HepG2 (cell line): ENCODE results near the gene SFT2D2. TPM values are rescaled to one million over a fixed set of nuclear protein-coding genes. Genes with fewer than 3 reads are reported as not detected.

Experiments
- ATAC-seq: fragments of 200-7000 bp; cut with Tn5 transposase; 3 replicates; pipeline ENCODE4 v1.9.1; 2020; ENCODE audit warnings: mild to moderate bottlenecking, moderate library complexity
- BruUV-seq: library from RNA; stranded (reverse); fragments of 400-500 nt; replicated peaks from 2 replicates; lab custom pipeline; 2021; lab: Mats Ljungman, UMichigan
- CTCF ChIA-PET: fragments of 300-600 bp; formaldehyde crosslinking; extraction: SDS; loops from one replicate; lab custom pipeline; 2021; ENCODE audit warnings: low total read pairs, inconsistent platforms, low intra/inter-chr PET ratio; lab: Yijun Ruan, JAX
- POLR2A ChIA-PET: fragments of 350-600 bp; sonication (Branson Sonifier 250); formaldehyde crosslinking; loops from one replicate; lab custom pipeline; 2020; ENCODE audit warnings: antibody characterized with exemption, inconsistent platforms; lab: Yijun Ruan, JAX
- DNase-seq: peaks from one replicate; pipeline ENCODE4 v3.0.0-alpha.2; 2015; ENCODE audit warnings: low spot score
- FAIRE-seq: peaks from 3 replicates; lab custom pipeline; 2011; peaks lifted over from hg19 to GRCh38; lab: Jason Lieb, UNC
- H2AFZ ChIP-seq: one replicate; pipeline ENCODE4 v1.6.1; 2011; ENCODE audit warnings: low read length, inconsistent platforms
- H3K27ac ChIP-seq: fragments of 300-600 bp; 3 replicates; pipeline ENCODE4 v1.8.0; 2011; ENCODE audit warnings: mixed run types, mild to moderate bottlenecking, mixed read lengths, low read length, inconsistent platforms; ENCODE audit not compliant: insufficient read depth; ENCODE audit errors: extremely low read length
- H3K27me3 ChIP-seq, 2 experiments: fragments of 200-600 bp in 1 of 2; 2 replicates in 1 of 2; 3 replicates in 1 of 2; pipeline versions ENCODE4 v1.6.0 to v1.8.0; 2011; ENCODE audit warnings: low read length in 2 of 2, mild to moderate bottlenecking in 2 of 2, moderate library complexity in 2 of 2, inconsistent platforms in 1 of 2; ENCODE audit not compliant: insufficient read depth in 2 of 2, control insufficient read depth in 1 of 2
- H3K36me3 ChIP-seq, 2 experiments: fragments of 200-600 bp in 1 of 2; replicated peaks in 1 of 2; 2 replicates in 1 of 2; 3 replicates in 1 of 2; pipeline versions ENCODE4 v1.5.1 to v1.8.0; 2011; ENCODE audit warnings: low read length in 2 of 2, inconsistent platforms in 1 of 2; ENCODE audit not compliant: insufficient read depth in 2 of 2, control insufficient read depth in 1 of 2
- H3K4me1 ChIP-seq: 2 replicates; pipeline ENCODE4 v1.5.1; 2012; ENCODE audit warnings: low read length, inconsistent platforms; ENCODE audit not compliant: insufficient read depth
- H3K4me2 ChIP-seq: 2 replicates; pipeline ENCODE4 v1.6.0; 2011; ENCODE audit warnings: low read depth, low read length, inconsistent platforms
- H3K4me3 ChIP-seq, 3 experiments: fragments of 200-600 bp in 1 of 3; sonication (generic), shearing (Covaris generic) in 1 of 3; replicated peaks in 1 of 3; 2 replicates each; pipeline ENCODE4 v1.5.1; 2011 to 2016; ENCODE audit warnings: low read length in 3 of 3, inconsistent platforms in 2 of 3, low read depth in 2 of 3, mild to moderate bottlenecking in 2 of 3, control low read depth in 1 of 3, mixed read lengths in 1 of 3; ENCODE audit not compliant: insufficient read depth in 1 of 3
- H3K79me2 ChIP-seq: one replicate; pipeline ENCODE4 v1.6.1; 2011; ENCODE audit warnings: low read length, inconsistent platforms; ENCODE audit not compliant: insufficient read depth
- H3K9ac ChIP-seq: 2 replicates; pipeline ENCODE4 v1.6.0; 2011; ENCODE audit warnings: mild to moderate bottlenecking, low read depth, low read length, inconsistent platforms; ENCODE audit not compliant: insufficient read depth
- H3K9me3 ChIP-seq: 2 replicates; pipeline ENCODE4 v1.5.1; 2012; ENCODE audit warnings: mild to moderate bottlenecking, low read length
- H4K20me1 ChIP-seq: 2 replicates; pipeline ENCODE4 v1.6.0; 2011; ENCODE audit warnings: inconsistent platforms, mild to moderate bottlenecking, low read length, moderate library complexity; ENCODE audit not compliant: insufficient read depth
- AHR ChIP-seq: IDR thresholded peaks from 2 replicates; pipeline ENCODE4 v1.6.1; 2018; ENCODE audit warnings: missing genetic modification reagents, missing compliant biosample characterization
- CEBPB ChIP-seq: IDR thresholded peaks from 2 replicates; pipeline ENCODE4 v1.6.1; 2011; ENCODE audit warnings: low read depth, low read length, improper control_type of control experiment, borderline replicate concordance
- CREB1 ChIP-seq, 2 experiments: fragments of 450-650 bp in 1 of 2; IDR thresholded peaks; 2 replicates each; pipeline ENCODE4 v1.6.1; 2016 to 2017; ENCODE audit warnings: control low read depth in 1 of 2, mild to moderate bottlenecking in 1 of 2, missing compliant biosample characterization in 1 of 2, missing genetic modification characterization in 1 of 2
- EHMT2 ChIP-seq: fragments of 200-600 bp; sonication (generic); IDR thresholded peaks from 2 replicates; pipeline ENCODE4 v1.7.0; 2017; ENCODE audit warnings: antibody characterized with exemption, low read depth, low read length, borderline replicate concordance
- ELF1 ChIP-seq: sonication (generic); formaldehyde crosslinking; IDR thresholded peaks from 2 replicates; pipeline ENCODE4 v1.4.0; 2020; ENCODE audit warnings: missing genetic modification reagents
- KDM3A ChIP-seq: IDR thresholded peaks from 2 replicates; pipeline ENCODE4 v1.6.1; 2018; ENCODE audit warnings: low read depth, missing compliant biosample characterization
- NFIB ChIP-seq: sonication (generic); formaldehyde crosslinking; IDR thresholded peaks from 2 replicates; pipeline ENCODE4 v1.9.0; 2021; ENCODE audit warnings: missing genetic modification reagents, mild to moderate bottlenecking, borderline replicate concordance
- TCF7L2 ChIP-seq: IDR thresholded peaks from 2 replicates; pipeline ENCODE4 v1.6.1; 2011; ENCODE audit warnings: mild to moderate bottlenecking, low read depth, low read length, moderate library complexity
- TIGD3 ChIP-seq: sonication (generic); formaldehyde crosslinking; IDR thresholded peaks from 2 replicates; pipeline ENCODE4 v1.5.1; 2020; ENCODE audit warnings: mild to moderate bottlenecking, missing genetic modification reagents, borderline replicate concordance
- ZBTB26 ChIP-seq: IDR thresholded peaks from 2 replicates; pipeline ENCODE4 v1.6.1; 2016; ENCODE audit warnings: missing compliant biosample characterization, missing genetic modification reagents, borderline replicate concordance
- ZNF337 ChIP-seq: sonication (generic); formaldehyde crosslinking; IDR thresholded peaks from 2 replicates; pipeline ENCODE4 v1.5.1; 2020; ENCODE audit warnings: missing genetic modification reagents, low read depth, mild to moderate bottlenecking, borderline replicate concordance
- ZNF383 ChIP-seq: sonication (generic); formaldehyde crosslinking; IDR thresholded peaks from 2 replicates; pipeline ENCODE4 v1.4.0; 2020; ENCODE audit warnings: missing genetic modification reagents, mild to moderate bottlenecking, borderline replicate concordance
- ZNF501 ChIP-seq: sonication (generic); formaldehyde crosslinking; IDR thresholded peaks from 2 replicates; pipeline ENCODE4 v1.5.1; 2020; ENCODE audit warnings: mild to moderate bottlenecking, moderate library complexity, missing genetic modification reagents
- ZNF775 ChIP-seq: sonication (generic); formaldehyde crosslinking; IDR thresholded peaks from 2 replicates; pipeline ENCODE4 v1.4.0; 2020; ENCODE audit warnings: missing genetic modification reagents, mild to moderate bottlenecking, moderate library complexity, borderline replicate concordance
- WGBS: methylation state at CpG from one replicate; pipeline ENCODE4 v1.1.6; 2017; ENCODE audit warnings: low lambda C conversion rate; 5-methylcytosine and 5-hydroxymethylcytosine counted together
- in situ Hi-C: cut with HindIII; loops from 2 replicates; pipeline ENCODE4 v1.10.0; 2017; ENCODE audit warnings: low pct_unique_long_range_greater_than_20kb; ENCODE audit not compliant: extremely low pct_ligation_motif_present
- intact Hi-C: fragments of 100-400 bp; cut with micrococcal nuclease; formaldehyde crosslinking; loops from one replicate; pipeline ENCODE4 v1.10.0; 2022; ENCODE audit not compliant: unreplicated experiment
- polyA plus RNA-seq, 8 experiments: library from polyadenylated mRNA; depleted of rRNA in 3 of 8; stranded (reverse) in 7 of 8; unstranded in 1 of 8; fragments of >200 nt; fragmentation: Illumina TruSeq in 4 of 8; extraction: Trizol in 4 of 8; gene quantifications; 2 replicates each; pipeline versions ENCODE4 v1.2.1 to v1.2.3, GENCODE V29; 2011 to 2016; ENCODE audit warnings: low read depth in 4 of 8, missing spikeins in 1 of 8, mixed read lengths in 1 of 8; ENCODE audit not compliant: insufficient read depth in 1 of 8
- total RNA-seq, 5 experiments: library from RNA; depleted of rRNA; stranded (reverse); fragments of >200 nt; fragmentation: Illumina TruSeq; extraction: Trizol; gene quantifications; 2 replicates each; pipeline ENCODE4 v1.2.3, GENCODE V29; 2016; ENCODE audit warnings: low read depth in 1 of 5

The SFT2D2 gene
- total and polyA plus RNA-seq, 2 of the 13 experiments (the other 11 are each of a cell fraction or from before 2014, with no cell fraction given) = 10.0 to 28.8 TPM

GRCh38 chr1:168223681-168224540 lies 1.9 kb upstream of the SFT2D2 start:
- CTCF ChIA-PET = no interaction called here
- FAIRE-seq (no peak), ATAC-seq (no peak), DNase-seq (no peak)
- in situ Hi-C loops (no loop called here), intact Hi-C loops (no loop called here)
- Histone ChIP-seq H3K4me1 (peaks cover 39% of the 10 kb centered on the region), H3K9me3 (peaks cover 6% of the 10 kb centered on the region; the same call in 1 of the 2 replicates), H2AFZ (no peak overlapping the region), H3K27ac (no peak overlapping the region), H3K4me2 (no peak overlapping the region), H3K9ac (no peak overlapping the region), H4K20me1 (no peaks in the 10 kb centered on the region), H3K36me3 (no peaks in the 10 kb centered on the region), H3K27me3 (0 out of 5 replicates have a peak, but pooled peaks cover 1 to 3% of the 10 kb centered on the region in 2 experiments), H3K79me2 (peaks cover 27% of the 10 kb centered on the region), H3K4me3 (no peak overlapping the region)
- POLR2A ChIA-PET = no interaction called here
- TF ChIP-seq ZNF337 (CRISPR knock-in tag) (no peak), NFIB (CRISPR knock-in tag) (no peak), CEBPB (0 out of 2 replicates have a peak, but pooled peaks have one; percentile 10), CREB1 (IDR thresholded peaks at IDR 0.05) (no peak), CREB1 (CRISPR knock-in tag; IDR thresholded peaks at IDR 0.05) (0 out of 2 replicates have a peak, but pooled peaks have one; percentile 21)
- no TSS peak for BruUV-seq

GRCh38 chr1:168224991-168225390 lies 813 bp upstream of the SFT2D2 start:
- ChIA-PET CTCF (no interaction called here), POLR2A (interaction anchor here (1.9 kb wide), 1 partner anchor 11 kb away, joined by 12 read pairs; no protein-coding TSS in a partner anchor)
- Histone ChIP-seq H3K27ac (no peak overlapping the region), H2AFZ (no peak overlapping the region), H3K9ac (no peak overlapping the region), H4K20me1 (no peaks in the 10 kb centered on the region; the same call in 1 of the 2 replicates), H3K27me3 (0 out of 5 replicates have a peak, but pooled peaks cover 0 to under 1% of the 10 kb centered on the region in 2 experiments), H3K79me2 (peaks cover 37% of the 10 kb centered on the region), H3K36me3 (no peaks in the 10 kb centered on the region), H3K9me3 (peaks cover 6% of the 10 kb centered on the region; the same call in 1 of the 2 replicates), H3K4me1 (peaks cover 50% of the 10 kb centered on the region), H3K4me3 (peak overlapping the region in 1 of 3 experiments; percentile 95; a peak in 1 of 6 replicates), H3K4me2 (peak overlapping the region; percentile 94)
- intact Hi-C loops = no loop called here
- in situ Hi-C loops = no loop called here
- no TSS peak for BruUV-seq
- FAIRE-seq = peak; percentile 51
- 92% methylated on average over 3 of the region's 3 CpGs for WGBS
- DNase-seq = no peak
- ATAC-seq = no peak
- TF ChIP-seq ZBTB26 (CRISPR knock-in tag) (no peak), ZNF383 (CRISPR knock-in tag) (0 out of 2 replicates have a peak, but pooled peaks have one; percentile 6), ZNF775 (CRISPR knock-in tag) (no peak), KDM3A (no peak), TCF7L2 (no peak), TIGD3 (CRISPR knock-in tag) (no peak), ZNF501 (0 out of 2 replicates have a peak, but pooled peaks have one; percentile 1), AHR (CRISPR knock-in tag) (no peak), ELF1 (no peak), EHMT2 (0 out of 2 replicates have a peak, but pooled peaks have one; percentile 43)
